Cerebellar cortex (tissue), 1 donor: ENCODE data around the gene GPC6.

Source experiments
- DNase-seq: peaks from one replicate; pipeline ENCODE4 v3.0.0-alpha.2; 2015; ENCODE audit warnings: low spot score

The GPC6 gene

GRCh38 chr13:93775507-93776108 lies 549.0 kb downstream of the GPC6 start:
- DNase-seq: no peak

GRCh38 chr13:93776936-93777335 lies 550.3 kb downstream of the GPC6 start:
- no peak for DNase-seq

GRCh38 chr13:93777504-93777903 lies 550.9 kb downstream of the GPC6 start:
- no peak for DNase-seq

DNA sequence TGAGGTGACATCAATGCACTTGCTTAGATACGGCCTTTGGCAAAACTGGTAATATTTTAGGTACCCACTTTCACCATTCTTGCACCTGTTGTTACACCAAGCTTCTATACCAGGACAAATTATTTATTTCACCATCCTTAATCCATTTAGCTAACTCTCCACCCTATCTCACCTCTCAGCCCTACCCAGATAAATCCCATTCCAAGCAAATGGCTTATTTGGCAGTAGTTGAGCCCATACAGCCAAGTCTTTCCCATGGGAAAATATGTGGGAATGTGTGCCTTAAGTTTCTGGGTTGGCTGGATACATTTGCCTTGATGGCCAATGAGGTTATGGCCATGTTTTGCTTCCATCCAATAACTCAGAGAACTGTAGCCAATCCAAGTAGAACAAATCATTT lies 551.9 kb downstream of the GPC6 start:
- DNase-seq: no peak

GRCh38 chr13:93784191-93784590 lies 557.6 kb downstream of the GPC6 start:
- DNase-seq: no peak

DNA sequence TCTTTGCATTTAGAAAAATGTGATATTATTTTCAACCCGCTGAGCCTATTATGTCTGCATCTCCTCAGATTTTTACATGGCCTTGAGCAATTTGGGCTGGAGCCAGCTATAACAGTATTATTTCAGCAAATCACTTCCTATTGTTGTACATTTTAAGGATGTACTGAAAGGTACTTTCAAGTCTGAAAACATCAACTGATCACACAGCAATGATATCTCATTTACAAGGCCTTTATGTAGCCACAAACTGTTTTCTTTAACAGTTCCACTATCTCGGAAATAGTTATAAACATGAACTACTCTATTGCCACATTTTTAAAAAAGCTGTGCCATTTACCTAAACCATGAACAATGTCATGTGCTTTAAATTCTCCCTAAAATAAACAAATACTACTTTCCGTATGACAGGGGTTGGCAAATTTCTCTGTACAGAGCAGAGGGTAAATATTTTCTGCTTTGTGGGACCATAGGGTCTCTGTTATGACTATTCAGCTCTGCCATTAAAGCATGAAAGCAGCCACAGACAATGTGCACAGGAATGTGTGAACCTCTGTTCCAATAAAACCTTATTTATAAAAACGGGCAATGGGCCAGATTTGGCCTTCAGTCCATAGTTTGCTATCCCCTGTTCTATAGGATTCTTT lies 560.4 kb downstream of the GPC6 start:
- DNase-seq: no peak

DNA sequence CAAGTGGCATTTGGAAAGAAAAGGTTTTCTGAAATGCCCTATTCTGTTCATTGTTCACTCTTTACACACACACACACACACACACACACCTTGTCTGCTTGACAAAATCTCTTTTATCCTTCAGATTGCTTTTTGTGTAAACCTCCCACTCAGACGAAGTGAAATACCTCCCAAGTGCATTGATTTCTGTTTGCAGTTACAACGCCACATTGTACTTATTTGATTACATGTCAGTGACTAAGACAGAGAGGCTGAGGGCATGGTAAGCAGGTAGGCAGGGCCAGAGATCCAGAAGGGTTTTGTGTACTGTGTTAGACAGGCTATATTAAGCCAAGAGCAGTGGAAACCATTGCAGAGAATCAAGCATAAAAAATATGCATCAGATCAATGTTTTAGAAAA lies 561.8 kb downstream of the GPC6 start:
- no peak for DNase-seq

DNA sequence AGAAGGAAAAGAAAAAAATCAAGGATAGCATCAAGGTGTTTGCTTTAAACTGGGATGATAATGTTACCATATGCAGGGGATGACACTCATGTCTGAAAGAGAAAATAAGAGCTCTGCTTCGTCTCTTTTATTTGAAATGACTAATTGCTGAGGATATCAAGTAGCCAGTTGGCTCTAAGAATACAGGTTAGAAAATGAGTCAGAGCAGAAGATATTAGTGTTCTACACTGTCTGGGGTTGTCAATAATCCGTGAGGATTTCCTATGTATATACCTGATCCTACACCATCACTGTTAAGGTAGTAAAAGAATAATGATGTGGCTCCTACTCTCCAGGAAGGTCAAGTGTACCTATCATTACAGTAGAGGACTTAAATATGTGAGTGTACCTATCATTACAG lies 562.5 kb downstream of the GPC6 start:
- no peak for DNase-seq

GRCh38 chr13:93794197-93794885 lies 567.7 kb downstream of the GPC6 start:
- DNase-seq: no peak

DNA sequence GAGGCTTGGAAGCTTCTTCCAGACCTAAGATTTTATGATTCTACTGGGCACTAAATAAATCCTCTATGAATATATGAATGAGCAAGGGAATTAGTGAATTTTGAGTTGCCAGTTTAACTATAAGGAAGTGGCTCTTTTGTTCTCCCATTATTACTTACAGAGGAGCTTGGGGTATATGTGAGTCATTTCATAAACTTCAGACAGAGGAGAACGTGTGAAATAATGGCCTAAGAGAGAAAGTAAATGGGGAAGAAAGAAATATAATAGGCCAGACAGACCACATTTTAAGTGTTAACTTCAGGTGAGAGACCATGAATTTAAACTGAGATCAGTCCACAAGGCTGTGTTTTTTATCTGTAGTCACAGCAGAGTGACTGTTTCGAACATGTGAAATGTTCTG lies 570.9 kb downstream of the GPC6 start:
- DNase-seq: no peak

DNA sequence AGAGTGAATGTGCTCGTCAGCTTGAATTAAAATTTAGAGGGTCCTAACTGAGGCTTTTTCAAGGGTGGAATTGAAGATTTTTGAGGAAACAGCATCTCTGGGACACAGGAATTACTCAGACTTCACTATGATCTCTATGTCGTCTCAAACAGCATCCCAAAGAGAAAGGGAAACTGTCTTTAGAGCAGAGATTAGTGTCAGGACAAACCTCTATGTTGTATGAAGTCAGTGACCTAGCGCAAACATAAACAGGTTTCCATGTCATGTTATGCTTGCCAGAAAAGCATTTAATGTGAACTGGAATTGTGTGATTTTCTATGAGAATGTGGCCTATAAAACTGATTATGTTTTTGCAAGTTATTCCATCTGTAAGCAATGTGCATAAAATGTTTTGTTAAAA lies 573.7 kb downstream of the GPC6 start:
- DNase-seq: no peak

GRCh38 chr13:93805736-93806135 lies 579.1 kb downstream of the GPC6 start:
- DNase-seq: no peak

DNA sequence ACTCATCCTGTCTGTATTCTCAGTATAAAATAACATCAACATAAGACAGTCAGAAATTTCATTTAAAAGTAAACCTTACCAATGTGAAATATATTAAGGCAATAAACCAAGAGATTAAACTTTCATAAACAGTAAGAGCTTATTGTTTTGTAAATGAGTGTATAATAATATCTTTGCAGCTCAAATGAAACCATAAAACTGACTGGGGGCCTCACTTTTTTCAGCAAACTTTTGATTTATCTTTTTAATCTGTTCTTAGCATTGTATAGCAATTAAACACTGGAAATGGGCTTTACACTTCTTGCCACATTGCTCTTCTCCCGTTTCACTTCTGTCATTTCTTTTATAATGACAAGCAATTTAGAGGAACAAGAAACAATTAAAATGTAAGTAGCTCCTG lies 580.3 kb downstream of the GPC6 start:
- DNase-seq: no peak

GRCh38 chr13:93810264-93810663 lies 583.7 kb downstream of the GPC6 start:
- DNase-seq: no peak

GRCh38 chr13:93811071-93811737 lies 584.6 kb downstream of the GPC6 start:
- no peak for DNase-seq

DNA sequence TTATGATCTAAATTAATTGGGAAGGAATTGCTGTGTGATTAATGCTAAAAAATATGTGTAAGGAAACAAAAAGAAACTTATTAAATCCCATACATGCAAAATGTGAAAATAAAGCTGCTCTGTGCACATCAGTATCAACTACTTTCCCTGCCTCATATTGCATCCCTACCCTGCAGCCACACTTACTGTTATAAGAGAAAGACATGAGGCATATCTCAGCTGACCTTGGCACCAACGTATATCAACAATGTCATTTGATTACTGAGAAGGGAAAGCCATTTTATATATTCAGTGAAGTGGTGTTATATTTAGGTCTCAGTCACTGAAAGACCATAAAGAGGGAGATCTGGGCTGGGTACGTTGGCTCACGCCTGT lies 585.1 kb downstream of the GPC6 start:
- DNase-seq: no peak

GRCh38 chr13:93814658-93815057 lies 588.1 kb downstream of the GPC6 start:
- DNase-seq: no peak

DNA sequence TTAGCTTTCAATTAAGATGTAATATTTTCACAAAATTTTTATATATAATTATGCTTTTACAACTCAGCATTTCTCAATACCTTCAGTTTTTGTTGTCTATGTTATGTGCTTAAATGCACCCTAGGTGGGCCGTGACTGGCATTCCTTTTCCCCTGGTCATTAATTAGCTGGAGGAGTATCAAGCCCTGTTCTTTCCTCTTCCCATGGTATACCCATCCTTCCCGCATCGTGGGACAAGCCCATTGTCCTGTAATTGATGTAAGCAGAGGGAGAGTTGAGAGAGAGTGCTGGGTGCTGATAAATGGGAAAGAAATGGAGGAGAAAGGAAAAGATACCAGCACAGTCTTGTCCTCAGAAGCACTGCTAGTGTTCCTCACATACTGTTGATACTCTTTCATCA lies 591.7 kb downstream of the GPC6 start:
- DNase-seq: no peak

- no peak for DNase-seq
These were observed 592.8 kb downstream of the GPC6 start for GRCh38 chr13:93819331-93819890.

- DNase-seq: no peak
These were observed 597.7 kb downstream of the GPC6 start for GRCh38 chr13:93824286-93824685.

- no peak for DNase-seq
These were observed 607.4 kb downstream of the GPC6 start for GRCh38 chr13:93834051-93834450.

DNA sequence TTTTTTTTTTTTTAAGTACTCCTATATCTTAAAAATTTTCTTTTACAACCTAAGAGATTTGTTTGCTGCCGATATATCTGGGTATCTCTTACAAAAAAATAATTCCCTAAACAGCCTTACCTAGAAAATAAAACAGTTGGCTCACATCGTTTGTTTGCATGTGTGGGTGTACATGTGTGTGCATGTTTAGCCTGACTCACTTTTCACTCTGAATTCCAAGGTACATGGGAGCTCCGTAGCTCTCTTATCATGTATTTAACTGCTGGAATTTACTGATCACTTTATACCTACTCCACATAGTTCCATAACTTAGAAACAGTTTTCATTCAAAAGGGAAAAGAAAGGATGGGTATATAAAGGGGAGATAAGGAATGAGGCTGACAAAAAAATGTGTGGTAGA lies 616.5 kb downstream of the GPC6 start:
- no peak for DNase-seq

DNA sequence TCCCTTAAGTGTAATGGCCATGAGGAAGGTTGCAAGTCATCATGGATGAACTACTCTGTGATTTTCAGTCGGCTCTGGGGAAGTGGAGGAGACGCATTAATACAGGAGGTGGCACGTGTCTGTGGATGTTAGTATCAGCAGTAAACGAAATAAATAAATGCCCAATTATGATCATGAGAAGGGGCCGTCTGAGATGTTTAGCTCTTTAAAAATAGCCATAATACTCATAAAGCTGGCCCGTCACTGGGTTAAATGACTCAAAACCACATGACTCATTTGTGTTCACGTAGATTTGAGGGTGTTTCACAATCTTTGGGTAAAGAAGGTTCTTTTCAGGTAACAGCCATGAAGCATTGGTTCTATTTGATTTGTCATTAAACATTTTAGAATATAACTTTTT lies 620.6 kb downstream of the GPC6 start:
- no peak for DNase-seq
